Heart left ventricle (tissue), 13 donors: ENCODE results near the gene FKTN.
"Not testable (repeated sequence)": the region's sequence is repeated elsewhere in the genome, so short reads cannot be mapped to it uniquely, and the experiment has no call there.

Source experiments
- POLR2A ChIP-seq, 2 donors: fragments of 450-650 bp; IDR thresholded peaks; one replicate each; pipeline ENCODE4 v1.6.1; 2017; ENCODE audit warnings: antibody characterized with exemption in 2 of 2, mild to moderate bottlenecking in 2 of 2, moderate library complexity in 2 of 2
- TF ChIP-seq, protein P1 (sequence below), 12 donors: fragments of 200-600 bp; sonication (generic) in 4 of 12; IDR thresholded peaks; one replicate each; pipeline versions ENCODE4 v1.5.0 to v1.8.0; 2018 to 2022; ENCODE audit warnings: antibody characterized with exemption in 12 of 12, mild to moderate bottlenecking in 5 of 12
- donor health status: ischemic (EF 13 %, LVEDD 7.1; RV severe dilation, severe dysfunction).
- donor health status: DM: no; HTN: yes; CAD: no.
- donor health status: DM: no; HTN: no; CAD: no.
- donor health status: ischemic (EF 25% LVEDD 6.9; RV normal size, moderate dysfunction).
- donor health status: ischemic (EF 25% LVEDD 5.7; RV mildly dilated, moderate dysfunction).
- donor health status: ischemic (EF 35%, LVEDD 5.7; RV mildly dilated, moderate dysfunction).
- donor health status: nonischemic (EF 11% LVEDD 7.7; RV severe dilation, severe dysfunction).
- donor health status: DM: yes; HTN: yes; CAD: no.
- donor health status: PGD.
- donor health status: ischemic (EF 29% LVEDD 5.4; RV normal size, mild dysfunction).
- donor health status: nonischemic (EF 23%, LVEDD 6.1; RV moderate dilation, normal function).

DNA sequence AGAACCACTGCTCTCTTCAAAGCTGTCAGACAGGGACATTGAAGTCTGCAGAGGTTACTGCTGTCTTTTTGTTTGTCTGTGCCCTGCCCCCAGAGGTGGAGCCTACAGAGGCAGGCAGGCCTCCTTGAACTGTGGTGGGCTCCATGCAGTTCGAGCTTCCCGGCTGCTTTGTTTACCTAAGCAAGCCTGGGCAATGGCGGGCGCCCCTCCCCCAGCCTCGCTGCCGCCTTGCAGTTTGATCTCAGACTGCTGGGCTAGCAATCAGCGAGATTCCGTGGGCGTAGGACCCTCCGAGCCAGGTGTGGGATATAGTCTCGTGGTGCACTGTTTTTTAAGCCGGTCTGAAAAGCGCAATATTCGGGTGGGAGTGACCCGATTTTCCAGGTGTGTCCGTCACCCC is 23.6 kb downstream of the FKTN start:
- TF ChIP-seq POLR2A (IDR thresholded peaks at IDR 0.05) = not testable (repeated sequence)
- TF ChIP-seq, protein P1, sequence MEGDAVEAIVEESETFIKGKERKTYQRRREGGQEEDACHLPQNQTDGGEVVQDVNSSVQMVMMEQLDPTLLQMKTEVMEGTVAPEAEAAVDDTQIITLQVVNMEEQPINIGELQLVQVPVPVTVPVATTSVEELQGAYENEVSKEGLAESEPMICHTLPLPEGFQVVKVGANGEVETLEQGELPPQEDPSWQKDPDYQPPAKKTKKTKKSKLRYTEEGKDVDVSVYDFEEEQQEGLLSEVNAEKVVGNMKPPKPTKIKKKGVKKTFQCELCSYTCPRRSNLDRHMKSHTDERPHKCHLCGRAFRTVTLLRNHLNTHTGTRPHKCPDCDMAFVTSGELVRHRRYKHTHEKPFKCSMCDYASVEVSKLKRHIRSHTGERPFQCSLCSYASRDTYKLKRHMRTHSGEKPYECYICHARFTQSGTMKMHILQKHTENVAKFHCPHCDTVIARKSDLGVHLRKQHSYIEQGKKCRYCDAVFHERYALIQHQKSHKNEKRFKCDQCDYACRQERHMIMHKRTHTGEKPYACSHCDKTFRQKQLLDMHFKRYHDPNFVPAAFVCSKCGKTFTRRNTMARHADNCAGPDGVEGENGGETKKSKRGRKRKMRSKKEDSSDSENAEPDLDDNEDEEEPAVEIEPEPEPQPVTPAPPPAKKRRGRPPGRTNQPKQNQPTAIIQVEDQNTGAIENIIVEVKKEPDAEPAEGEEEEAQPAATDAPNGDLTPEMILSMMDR (IDR thresholded peaks at IDR 0.05) = not testable (repeated sequence)
